GM21576 (cell line): ENCODE measurements around the gene GPR155.
A peak's percentile ranks its signal among the peaks of the same experiment; 100 is the strongest.
"Not testable (repeated sequence)": the region's sequence is repeated elsewhere in the genome, so short reads cannot be mapped to it uniquely, and the experiment has no call there.

ENCODE experiments used
- ATAC-seq: cut with Tn5 transposase; IDR thresholded peaks from one replicate; pipeline ENCODE4 v1.9.1; 2021; ENCODE audit warnings: mild to moderate bottlenecking, moderate library complexity; ENCODE audit not compliant: unreplicated experiment

Gene GPR155

GRCh38 chr2:174493549-174494331 lies 6.9 kb upstream of the GPR155 start:
- ATAC-seq = peak; percentile 43

GRCh38 chr2:174492963-174493431 lies 6.2 kb upstream of the GPR155 start:
- peak; percentile 95 for ATAC-seq

GRCh38 chr2:174491947-174492346 lies 5.1 kb upstream of the GPR155 start:
- no peak for ATAC-seq

GRCh38 chr2:174490051-174490450 lies 3.2 kb upstream of the GPR155 start:
- ATAC-seq = no peak

GRCh38 chr2:174489520-174489919 lies 2.7 kb upstream of the GPR155 start:
- not testable (repeated sequence) for ATAC-seq

- ATAC-seq = no peak
Measured at GRCh38 chr2:174487820-174488162, 962 bp upstream of the GPR155 start.

GRCh38 chr2:174487108-174487819 lies 435 bp upstream of the GPR155 start:
- peak; percentile 79 for ATAC-seq

GRCh38 chr2:174485788-174486562 lies 854 bp downstream of the GPR155 start:
- ATAC-seq = peak; percentile 35

GRCh38 chr2:174485045-174485444 lies 1.8 kb downstream of the GPR155 start:
- ATAC-seq = not testable (repeated sequence)

GRCh38 chr2:174484573-174484972 lies 2.3 kb downstream of the GPR155 start:
- no peak for ATAC-seq

- ATAC-seq = no peak
Measured at GRCh38 chr2:174482854-174483253, 4.0 kb downstream of the GPR155 start.

GRCh38 chr2:174477759-174478158 lies 9.1 kb downstream of the GPR155 start:
- no peak for ATAC-seq

- ATAC-seq = no peak
Measured at GRCh38 chr2:174473796-174474195, 13.0 kb downstream of the GPR155 start.

- no peak for ATAC-seq
Measured at GRCh38 chr2:174465327-174465726, 21.5 kb downstream of the GPR155 start.

GRCh38 chr2:174461221-174461620 lies 25.6 kb downstream of the GPR155 start:
- no peak for ATAC-seq

GRCh38 chr2:174454566-174454965 lies 32.3 kb downstream of the GPR155 start:
- ATAC-seq = no peak

- no peak for ATAC-seq
Measured at GRCh38 chr2:174450021-174450816, 36.6 kb downstream of the GPR155 start.

GRCh38 chr2:174449033-174449432 lies 37.8 kb downstream of the GPR155 start:
- no peak for ATAC-seq

GRCh38 chr2:174446531-174446930 lies 40.3 kb downstream of the GPR155 start:
- no peak for ATAC-seq

- no peak for ATAC-seq
Measured at GRCh38 chr2:174445248-174445647, 41.6 kb downstream of the GPR155 start.

- no peak for ATAC-seq
Measured at GRCh38 chr2:174444761-174445160, 42.1 kb downstream of the GPR155 start.
